Measurements from ENCODE around the gene VSNL1. TPM values are rescaled to one million over a fixed set of nuclear protein-coding genes. Genes with fewer than 3 reads are reported as not detected.

Gene VSNL1
- polyA plus RNA-seq, 3 donors = 0.20 to 1.9 (median 0.30) TPM

DNA sequence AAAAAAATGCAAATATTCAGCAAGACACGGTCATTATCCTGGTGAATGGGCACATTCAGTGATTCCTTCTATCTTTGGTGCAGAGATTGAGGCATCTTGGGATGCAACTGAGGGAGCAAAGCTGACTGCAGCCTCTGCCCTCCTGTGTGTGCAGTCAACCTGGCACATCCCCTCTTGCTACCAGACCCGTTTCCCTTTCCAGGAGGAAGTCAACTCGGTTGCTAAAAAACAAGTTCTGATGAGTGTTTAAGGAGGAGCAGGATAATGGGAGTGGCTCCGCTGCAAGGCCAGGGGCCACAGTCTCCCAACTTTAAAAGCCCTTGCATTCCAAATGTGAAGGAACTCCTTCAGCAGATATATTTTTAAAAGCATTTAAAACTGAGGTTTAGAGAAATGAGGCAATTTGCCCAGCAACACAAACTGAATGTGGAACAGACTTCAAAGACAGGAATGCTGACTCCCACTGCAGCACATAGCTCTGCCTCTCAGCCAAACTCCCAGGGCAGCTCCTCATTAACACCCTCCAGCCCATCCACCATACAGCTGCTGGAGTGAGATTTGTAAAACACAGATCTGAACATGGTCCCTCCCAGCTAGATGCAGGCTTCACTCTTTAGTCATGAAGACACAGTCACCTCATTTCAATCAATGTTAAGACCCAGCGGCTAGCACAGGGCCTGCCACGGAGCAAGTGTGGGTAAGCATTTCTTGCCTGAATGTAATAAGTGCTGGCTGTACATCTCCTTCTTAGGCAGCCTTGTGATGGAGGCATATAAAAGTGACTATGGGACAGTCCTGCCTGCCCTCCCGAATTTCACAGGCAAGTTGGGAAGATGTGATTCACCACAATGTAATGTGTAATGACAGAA is 54.3 kb downstream of the VSNL1 start:
- H3K27ac ChIP-seq (ENCODE audit: low read depth, low read length) = peak overlapping the region; percentile 32
- 50 to 63% (median 52%) methylated on average over 7 of the region's 7 CpGs for WGBS, 3 donors

DNA sequence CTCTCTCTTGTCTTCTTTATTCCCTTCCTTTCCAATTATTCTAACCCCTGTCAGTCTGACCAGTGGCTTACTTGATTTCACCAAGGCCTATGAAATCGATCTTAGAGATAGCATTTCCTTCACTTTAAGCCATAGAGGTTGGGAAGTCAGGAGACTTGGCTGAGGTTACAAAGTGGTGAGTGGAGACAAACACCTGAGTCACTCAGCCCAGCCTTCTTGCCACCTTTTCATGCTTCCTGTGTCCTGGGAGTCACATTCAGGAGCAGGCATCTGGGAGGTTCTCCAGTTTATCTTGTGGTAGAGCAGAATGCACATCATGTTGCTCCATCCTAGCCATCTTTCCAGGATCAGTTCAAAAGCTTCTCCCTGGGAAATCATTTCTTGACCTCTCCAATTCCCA is 59.1 kb downstream of the VSNL1 start:
- WGBS, 3 donors = 66 to 86% (median 81%) methylated on average over 1 of the region's 1 CpG
- H3K27ac ChIP-seq (ENCODE audit: low read depth, low read length) = no peak overlapping the region

DNA sequence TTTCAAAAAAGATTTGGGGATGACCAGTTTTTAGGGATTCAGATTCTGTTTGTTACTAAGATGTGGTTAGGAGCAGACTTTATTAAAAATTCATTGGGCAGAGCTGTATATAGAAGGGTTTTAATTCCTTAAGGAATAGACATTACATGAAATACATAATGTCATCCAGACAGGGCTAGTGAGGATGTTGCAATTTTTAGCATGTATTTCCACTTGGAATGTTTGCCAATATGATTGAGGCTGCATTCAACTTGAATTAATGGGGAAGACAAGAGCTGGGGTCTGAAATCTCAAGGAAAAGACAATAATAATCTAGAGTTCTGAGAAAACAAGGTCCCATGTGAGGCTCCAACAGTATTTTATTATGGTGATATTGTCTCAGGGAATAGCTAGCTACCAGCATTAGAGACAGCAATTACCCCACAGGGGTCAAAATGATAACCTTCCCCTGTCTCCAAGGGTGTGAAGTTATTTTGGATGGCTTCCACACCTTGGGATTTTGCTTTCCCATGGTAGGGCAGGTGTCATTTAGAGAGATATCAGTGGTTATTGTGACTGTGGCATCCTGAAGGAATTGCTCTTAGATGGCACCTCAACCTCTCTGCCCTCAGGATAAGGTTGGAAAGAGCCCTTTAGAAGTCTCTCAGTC is 60.2 kb downstream of the VSNL1 start:
- no peak overlapping the region for H3K27ac ChIP-seq (ENCODE audit: low read depth, low read length)

DNA sequence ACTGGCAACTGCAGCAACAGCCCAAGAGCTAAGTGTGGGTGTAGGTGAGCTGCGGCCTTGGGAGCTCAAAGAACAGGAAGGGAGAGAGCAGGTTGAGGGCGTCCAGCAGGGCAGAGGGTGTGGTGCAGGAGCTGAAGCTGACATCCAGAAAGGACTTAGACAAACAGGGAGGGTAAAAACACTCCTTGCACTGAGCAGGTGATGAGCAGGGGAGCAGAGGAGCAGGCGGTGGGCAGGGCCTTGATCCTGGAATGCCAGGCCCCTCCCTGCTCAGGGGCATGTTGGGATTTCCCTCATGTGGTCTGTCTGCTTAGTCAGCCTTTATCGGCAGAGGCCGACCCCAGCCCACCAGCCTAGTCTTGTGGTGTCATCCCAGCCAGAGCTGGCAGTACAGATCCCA is 63.6 kb downstream of the VSNL1 start:
- H3K27ac ChIP-seq (ENCODE audit: low read depth, low read length) = no peak overlapping the region
- WGBS, 3 donors = 79 to 92% (median 84%) methylated on average over 5 of the region's 5 CpGs

DNA sequence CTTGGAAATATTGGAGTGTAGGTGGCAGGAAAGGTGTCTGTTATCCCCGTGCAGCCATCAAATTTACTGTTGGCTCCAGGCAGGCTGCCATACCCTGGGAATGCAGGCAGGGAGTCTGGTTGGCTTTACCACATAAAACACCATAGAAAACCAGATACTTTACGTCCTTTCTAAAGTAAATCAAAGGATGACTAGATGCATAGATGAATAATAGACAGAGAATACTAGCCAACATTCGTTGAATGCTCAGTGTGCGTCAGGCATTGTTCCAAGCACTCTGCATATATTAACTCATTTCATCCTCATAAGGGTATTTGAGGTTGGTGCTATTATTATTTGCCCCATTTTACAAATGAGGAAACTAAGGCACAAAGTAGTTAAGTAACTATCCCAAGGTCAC is 65.2 kb downstream of the VSNL1 start:
- H3K27ac ChIP-seq (ENCODE audit: low read depth, low read length) = no peak overlapping the region
- 72 to 86% (median 81%) methylated on average over 4 of the region's 4 CpGs for WGBS, 3 donors

DNA sequence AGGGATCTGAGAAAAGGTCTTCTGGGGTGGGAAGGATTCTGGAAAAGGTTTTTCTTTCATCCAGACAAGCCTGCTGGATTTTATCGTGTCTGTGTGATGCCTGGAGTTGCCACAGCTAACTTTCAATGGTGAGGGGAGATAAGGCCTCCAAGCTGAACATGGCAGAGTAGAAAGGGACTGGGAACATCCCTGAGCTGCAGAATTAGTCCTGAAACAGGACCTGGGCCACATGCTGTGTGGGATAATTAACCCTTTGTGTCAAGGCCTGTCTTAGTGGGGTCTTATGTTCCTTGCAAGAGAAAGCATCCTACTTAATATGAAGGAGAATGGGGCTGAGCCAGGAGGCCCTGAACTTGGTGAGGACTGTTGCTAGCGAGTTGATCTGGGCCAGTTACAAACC is 66.4 kb downstream of the VSNL1 start:
- 62 to 80% (median 79%) methylated on average over 2 of the region's 2 CpGs for WGBS, 3 donors

DNA sequence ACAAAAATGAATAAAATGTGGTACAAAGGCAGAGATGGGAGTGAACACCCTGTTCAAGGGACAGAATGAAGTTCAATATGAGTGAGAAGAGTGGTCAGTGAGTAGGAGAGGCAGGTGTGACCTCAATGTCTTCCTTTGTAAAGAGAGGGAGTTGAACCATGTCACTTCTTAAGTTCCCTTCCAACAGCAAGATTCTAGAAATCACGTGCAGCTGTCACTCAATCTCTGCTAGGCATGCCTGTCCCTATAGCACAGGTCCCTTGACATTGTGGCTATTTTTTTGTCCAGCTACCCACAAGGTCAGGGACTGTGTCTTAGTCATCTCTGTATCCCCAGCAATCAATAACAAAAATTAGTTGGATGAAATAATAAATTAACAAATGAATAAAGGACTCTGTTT is 66.9 kb downstream of the VSNL1 start:
- H3K27ac ChIP-seq (ENCODE audit: low read depth, low read length) = no peak overlapping the region
- WGBS, 3 donors = 54 to 95% (median 93%) methylated on average over 1 of the region's 1 CpG

More for the DNA sequence above, 66.4 kb downstream of the VSNL1 start:
- no peak overlapping the region for H3K27ac ChIP-seq (ENCODE audit: low read depth, low read length)

DNA sequence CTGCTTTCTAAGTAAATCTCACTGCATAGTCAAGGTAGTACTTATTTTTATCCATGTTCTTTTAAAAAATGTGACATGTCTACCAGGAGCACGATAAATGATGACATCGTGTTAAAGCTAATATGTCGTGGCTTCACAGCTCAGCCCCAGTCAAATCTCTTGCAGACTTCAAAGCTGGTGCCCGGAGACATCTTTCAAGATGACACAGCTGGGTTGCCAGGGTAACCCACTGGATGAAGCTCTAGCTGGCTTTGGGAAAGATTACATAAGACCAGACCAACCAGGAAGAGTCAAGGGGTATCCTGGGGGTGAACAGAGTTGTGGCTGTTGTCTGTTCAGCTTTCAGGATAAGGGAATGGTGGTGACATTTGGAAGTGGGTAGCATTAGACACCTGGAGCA is 67.8 kb downstream of the VSNL1 start:
- H3K27ac ChIP-seq (ENCODE audit: low read depth, low read length) = no peak overlapping the region
- 52 to 85% (median 71%) methylated on average over 4 of the region's 4 CpGs for WGBS, 3 donors

DNA sequence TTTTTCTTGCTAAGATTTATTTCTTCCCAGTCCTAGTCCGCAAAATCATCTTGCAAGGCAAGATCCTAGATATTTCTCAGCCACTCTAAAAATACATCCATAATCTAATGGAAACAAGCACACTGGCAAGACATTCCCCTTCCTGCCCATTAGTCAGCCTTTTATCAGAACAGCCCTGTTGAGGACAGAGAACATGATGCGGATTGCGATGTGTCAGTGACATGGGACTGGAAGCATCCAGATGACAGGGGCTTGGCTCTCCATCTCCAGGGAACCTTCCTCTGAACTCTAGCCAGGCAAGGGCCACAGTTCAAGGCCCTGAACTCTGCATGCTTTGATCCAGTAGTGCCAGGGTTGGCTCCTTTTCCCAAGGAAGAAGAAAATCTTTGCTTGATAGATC is 70.0 kb downstream of the VSNL1 start:
- no peak overlapping the region for H3K27ac ChIP-seq (ENCODE audit: low read depth, low read length)
- WGBS, 3 donors = 45 to 89% (median 51%) methylated on average over 3 of the region's 3 CpGs

DNA sequence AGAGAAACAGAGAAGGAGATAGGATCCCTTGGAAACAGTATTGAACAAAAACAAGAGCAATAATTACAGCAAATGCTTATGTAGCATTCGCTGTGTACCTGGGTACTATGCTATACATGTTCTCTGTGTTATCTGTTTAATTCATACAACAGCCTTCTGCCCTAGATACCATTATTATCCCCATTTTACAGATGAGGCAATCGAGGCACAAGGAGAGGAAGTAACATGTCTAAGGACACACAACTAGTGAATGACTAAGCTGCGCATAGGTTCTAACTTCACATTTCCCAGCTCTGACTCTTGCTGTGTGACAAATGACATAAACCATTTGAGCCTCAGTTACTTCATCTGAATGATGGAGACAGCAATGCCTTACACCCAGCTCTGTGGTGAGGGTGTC is 70.5 kb downstream of the VSNL1 start:
- H3K27ac ChIP-seq (ENCODE audit: low read depth, low read length) = no peak overlapping the region
- 88 to 94% (median 92%) methylated on average over 3 of the region's 3 CpGs for WGBS, 3 donors

DNA sequence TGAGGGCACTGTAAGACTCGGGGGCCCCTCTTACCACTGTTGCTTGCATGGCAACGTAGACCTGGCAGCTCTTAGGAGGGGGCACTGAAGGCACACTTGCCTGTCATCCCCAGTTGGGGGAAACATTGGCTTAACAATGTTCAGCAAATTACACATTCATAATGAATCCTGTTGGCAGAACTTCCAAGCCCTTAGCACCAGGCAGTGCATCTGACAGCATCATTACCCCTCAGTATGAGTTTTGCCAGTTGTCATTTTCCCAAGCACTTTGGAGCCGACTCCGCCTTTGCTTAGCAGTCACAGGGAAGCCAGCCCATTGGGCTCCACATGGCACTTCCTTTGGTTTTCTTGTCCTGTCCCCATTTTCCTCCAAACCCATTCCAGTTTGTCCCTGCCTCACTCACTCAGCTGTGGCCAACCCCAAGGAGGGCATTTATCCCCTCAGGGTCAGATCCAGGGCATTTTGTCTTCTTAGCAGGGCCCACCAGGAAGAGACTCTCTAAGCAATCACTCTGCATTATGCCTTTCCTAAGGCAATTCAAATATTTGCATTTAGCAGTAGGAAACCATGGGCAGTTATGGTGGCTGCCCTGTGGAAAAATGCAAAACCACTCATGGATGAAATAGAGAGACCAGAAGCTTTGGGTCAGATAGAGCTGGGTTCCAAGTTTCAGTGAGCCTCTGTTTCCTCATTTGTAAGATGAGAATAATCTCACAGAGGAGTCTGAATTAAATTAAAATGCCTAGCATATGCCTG is 73.9 kb downstream of the VSNL1 start:
- WGBS, 3 donors = 63 to 92% (median 84%) methylated on average over 4 of the region's 4 CpGs
- H3K27ac ChIP-seq (ENCODE audit: low read depth, low read length) = no peak overlapping the region

DNA sequence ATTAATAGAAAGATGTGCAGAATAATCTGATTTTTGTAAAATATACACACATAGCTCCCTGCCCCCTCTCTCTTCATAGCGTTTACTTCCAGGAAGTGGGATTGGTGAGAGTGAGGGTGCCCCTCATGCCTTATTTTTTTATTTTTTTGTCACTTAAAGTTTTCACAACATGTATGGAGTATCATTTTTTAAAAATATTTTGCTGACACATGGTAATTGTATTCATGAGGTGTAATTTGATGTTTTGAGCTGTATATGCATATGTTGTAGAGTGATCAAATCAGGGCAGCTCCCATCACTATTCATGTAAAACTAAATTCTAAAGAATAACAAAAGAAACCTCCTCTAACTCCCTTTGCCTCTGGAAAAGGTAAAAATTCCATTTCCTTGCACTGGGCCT is 74.7 kb downstream of the VSNL1 start:
- no peak overlapping the region for H3K27ac ChIP-seq (ENCODE audit: low read depth, low read length)
- 58 to 72% (median 64%) methylated on average over 1 of the region's 1 CpG for WGBS, 3 donors

DNA sequence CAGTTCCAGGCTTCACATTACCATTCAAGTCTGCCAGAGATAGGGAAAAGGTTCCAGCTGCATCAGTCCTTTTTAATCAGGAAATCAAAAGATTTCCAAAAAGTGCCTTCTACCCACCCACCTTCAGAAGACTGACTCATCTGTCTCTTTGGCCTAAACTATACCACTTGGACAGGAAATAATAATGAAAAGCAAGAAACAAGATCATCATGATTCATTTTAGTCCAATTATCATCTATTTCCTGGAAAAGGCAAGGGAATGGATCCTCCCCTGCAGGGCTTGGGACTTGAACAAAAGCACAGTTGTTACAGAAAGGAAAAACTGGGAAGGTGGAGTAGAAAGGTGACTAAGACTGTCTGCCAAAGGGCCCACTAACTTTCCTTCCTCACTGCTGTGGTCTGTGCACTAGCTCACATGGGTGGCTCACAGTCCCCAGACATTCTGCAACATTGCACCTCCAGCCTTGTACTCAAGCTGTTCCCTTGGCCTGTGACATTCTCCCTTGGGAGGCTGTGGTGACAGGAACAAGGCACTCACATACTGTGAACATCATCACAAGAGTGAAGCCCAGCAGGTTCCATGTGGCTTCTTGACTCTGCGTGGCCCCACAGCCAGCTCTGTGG is 75.3 kb downstream of the VSNL1 start:
- no peak overlapping the region for H3K27ac ChIP-seq (ENCODE audit: low read depth, low read length)
- 89 to 96% (median 90%) methylated on average over 1 of the region's 1 CpG for WGBS, 3 donors

DNA sequence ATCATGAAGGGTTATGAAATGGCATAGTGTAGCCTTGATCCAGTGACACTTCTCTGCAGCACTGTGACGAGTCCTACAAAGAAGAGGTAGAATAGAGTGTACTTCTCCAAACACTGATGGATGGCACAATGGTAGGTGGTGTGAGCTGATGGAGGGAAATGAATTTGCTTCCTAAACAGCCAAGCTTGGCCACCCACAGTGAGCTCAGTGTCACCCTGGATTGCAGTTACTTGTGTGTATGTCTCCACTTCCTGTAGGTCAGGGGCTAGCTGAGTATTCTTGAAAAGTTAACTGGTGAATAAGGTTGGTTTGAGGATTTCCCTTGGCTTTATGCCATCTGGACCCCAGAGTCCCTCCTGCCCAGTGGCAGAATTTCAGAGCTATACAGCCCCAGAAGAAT is 75.9 kb downstream of the VSNL1 start:
- 67 to 97% (median 92%) methylated on average over 1 of the region's 1 CpG for WGBS, 3 donors
- no peak overlapping the region for H3K27ac ChIP-seq (ENCODE audit: low read depth, low read length)

DNA sequence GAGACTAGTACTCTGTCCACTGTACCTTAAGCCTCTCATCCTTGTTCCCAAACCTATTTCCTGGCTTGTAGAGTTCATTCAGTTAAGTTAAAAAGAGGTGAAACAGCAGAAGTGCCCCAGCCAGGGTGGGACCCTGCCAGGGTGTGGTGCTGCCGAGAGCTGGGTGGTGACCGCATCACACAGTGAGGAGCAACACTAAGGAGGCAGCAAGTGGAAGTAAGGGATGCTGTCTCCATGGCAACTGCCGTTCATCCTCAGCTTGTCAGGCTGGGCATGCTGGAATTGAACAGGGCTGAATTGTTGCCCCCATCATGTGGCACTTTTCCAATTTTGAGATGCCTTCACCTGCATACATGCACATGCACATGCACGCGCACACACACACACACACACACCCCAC is 77.0 kb downstream of the VSNL1 start:
- 85 to 98% (median 92%) methylated on average over 5 of the region's 5 CpGs for WGBS, 3 donors
- H3K27ac ChIP-seq (ENCODE audit: low read depth, low read length) = no peak overlapping the region

DNA sequence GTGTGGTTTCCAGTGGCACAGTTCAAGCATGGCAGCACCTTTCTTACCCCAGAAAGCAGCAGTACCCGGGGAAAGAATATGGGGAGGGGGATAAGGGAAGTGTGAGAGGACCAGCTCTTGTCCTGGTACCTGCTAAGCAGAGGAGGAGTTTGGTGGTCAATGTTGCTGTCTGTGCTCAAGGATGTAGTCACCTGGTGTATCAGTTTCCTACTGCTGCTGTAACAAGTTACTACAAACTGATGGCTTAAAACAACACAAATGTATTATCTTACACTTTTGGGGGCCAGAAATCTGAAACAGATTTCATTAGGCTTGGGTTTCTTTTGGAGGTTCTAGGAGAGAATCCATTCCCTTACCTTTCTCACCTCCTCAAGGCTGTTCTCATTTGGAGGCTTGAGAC is 77.5 kb downstream of the VSNL1 start:
- WGBS, 3 donors = 80 to 100% (median 85%) methylated on average over 1 of the region's 1 CpG
- H3K27ac ChIP-seq (ENCODE audit: low read depth, low read length) = no peak overlapping the region

DNA sequence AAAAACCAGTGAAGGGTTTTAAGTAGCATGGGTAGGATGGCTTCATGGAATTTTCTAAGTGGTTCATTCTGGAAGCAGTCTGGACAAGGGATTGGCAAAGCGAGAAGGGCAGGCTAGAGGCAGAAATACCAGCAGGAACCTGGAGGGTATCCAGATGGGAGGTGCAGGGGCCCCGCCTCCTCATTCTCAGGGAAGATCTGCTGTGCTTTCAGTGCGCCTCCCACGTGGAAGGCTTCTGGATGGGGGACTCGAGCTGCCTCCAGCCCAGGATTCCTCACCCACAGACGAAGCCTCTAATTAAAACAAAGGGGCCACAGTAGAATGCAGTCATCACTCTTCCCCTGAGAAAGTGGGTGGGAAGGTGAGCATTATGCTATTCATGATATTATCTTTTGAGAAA is 79.8 kb downstream of the VSNL1 start:
- 49 to 58% (median 54%) methylated on average over 6 of the region's 6 CpGs for WGBS, 3 donors
- H3K27ac ChIP-seq (ENCODE audit: low read depth, low read length) = no peak overlapping the region

DNA sequence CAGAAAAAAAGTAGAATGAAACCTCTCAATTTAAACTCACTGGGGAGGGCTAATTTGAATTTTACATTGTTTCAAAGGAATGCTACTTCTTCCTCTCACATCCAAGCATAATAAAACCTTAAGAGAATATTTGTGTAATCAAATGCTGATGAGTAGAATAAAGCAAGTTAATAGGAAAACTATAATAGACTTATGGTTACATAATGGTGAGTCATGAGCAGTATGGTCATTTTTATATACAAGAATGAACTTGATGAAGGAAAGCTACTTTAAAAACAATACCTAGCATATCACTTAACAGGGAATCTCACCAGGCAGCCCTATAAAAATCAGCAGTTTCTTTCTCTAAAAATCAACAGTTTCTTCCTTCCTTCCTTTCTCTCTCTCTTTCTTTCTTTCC is 80.3 kb downstream of the VSNL1 start:
- H3K27ac ChIP-seq (ENCODE audit: low read depth, low read length) = no peak overlapping the region

DNA sequence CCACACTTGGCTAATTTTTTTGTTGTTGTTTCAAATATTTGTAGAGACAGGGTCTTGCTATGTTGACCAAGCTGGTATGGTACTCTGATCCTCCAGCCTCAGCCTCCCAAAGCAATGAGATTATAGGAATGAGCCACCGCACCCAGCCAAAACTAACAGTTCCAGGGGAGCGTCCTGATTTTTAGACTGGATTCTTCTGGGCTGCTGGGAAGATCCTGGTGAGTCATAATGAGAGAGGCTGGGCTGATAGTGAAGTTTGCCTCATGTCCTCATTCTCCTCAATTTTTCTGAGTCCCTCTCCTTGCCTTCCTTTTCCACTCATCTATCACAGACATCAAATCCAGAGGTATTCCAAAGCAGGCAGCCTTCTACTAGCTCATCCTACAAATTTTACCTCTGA is 81.3 kb downstream of the VSNL1 start:
- no peak overlapping the region for H3K27ac ChIP-seq (ENCODE audit: low read depth, low read length)
- WGBS, 3 donors = 74 to 89% (median 88%) methylated on average over 2 of the region's 2 CpGs

All from adipose tissue (tissue), 3 donors.